A549 treated with DMSO at 1 μM for 4 hours (cell line): ENCODE measurements around the gene FHOD3. TPM values are rescaled to one million over a fixed set of nuclear protein-coding genes. Genes with fewer than 3 reads are reported as not detected.

Source experiments
- total RNA-seq: library from RNA; stranded (reverse); fragments of 200-300 nt; extraction: Qiagen RNA extraction; gene quantifications from 5 replicates; pipeline ENCODE4 v1.2.3, GENCODE V29; 2022; ENCODE audit warnings: low read depth

The FHOD3 gene
- total RNA-seq = 2.3 to 2.8 TPM (median 2.4 TPM) in 5 replicates

GRCh38 chr18:36297417-36298125 is at the start of gene FHOD3:
Gene FHOD3, plus strand, starts transcription at chr18:36297713. Its CDS starts 123 bp downstream, at chr18:36297836.

GRCh38 chr18:36828630-36829361 is 531.3 kb downstream of the FHOD3 start, which contains the start of the genes KIAA1328 and TPGS2:
Gene KIAA1328, plus strand, starts transcription at chr18:36829127. Its CDS starts 12 bp downstream, at chr18:36829139.
Gene TPGS2, minus strand, starts transcription at chr18:36829002. Its CDS starts 235 bp downstream, at chr18:36828767.

Other genes starting within 250 kb of the FHOD3 start
- 20.2 to 28.0 TPM (median 25.4 TPM) in 5 replicates for gene RPRD1A, start 230.2 kb upstream of the FHOD3 start, total RNA-seq
- 43.6 to 54.7 TPM (median 53.8 TPM) in 5 replicates for gene SLC39A6, start 168.4 kb upstream of the FHOD3 start, total RNA-seq
- 36.9 to 43.3 TPM (median 37.9 TPM) in 5 replicates for gene ELP2, start 167.8 kb upstream of the FHOD3 start, total RNA-seq
- 2.9 to 4.0 TPM (median 3.8 TPM) in 5 replicates for gene MOCOS, start 110.2 kb upstream of the FHOD3 start, total RNA-seq